Loucy (cell line): Measurements from ENCODE around the gene PSMB9.

Experiments
- EZH2phosphoT487 ChIP-seq: fragments of 200-600 bp; IDR thresholded peaks from 2 replicates; pipeline ENCODE4 v1.6.1; 2018; ENCODE audit warnings: antibody characterized with exemption, mild to moderate bottlenecking, moderate library complexity, borderline replicate concordance
- TF ChIP-seq, protein P1 (sequence below): fragments of 200-600 bp; sonication (generic); conservative IDR thresholded peaks from 2 replicates; pipeline ENCODE4 v1.5.1; 2014; ENCODE audit warnings: mild to moderate bottlenecking, antibody characterized with exemption, low read length

DNA sequence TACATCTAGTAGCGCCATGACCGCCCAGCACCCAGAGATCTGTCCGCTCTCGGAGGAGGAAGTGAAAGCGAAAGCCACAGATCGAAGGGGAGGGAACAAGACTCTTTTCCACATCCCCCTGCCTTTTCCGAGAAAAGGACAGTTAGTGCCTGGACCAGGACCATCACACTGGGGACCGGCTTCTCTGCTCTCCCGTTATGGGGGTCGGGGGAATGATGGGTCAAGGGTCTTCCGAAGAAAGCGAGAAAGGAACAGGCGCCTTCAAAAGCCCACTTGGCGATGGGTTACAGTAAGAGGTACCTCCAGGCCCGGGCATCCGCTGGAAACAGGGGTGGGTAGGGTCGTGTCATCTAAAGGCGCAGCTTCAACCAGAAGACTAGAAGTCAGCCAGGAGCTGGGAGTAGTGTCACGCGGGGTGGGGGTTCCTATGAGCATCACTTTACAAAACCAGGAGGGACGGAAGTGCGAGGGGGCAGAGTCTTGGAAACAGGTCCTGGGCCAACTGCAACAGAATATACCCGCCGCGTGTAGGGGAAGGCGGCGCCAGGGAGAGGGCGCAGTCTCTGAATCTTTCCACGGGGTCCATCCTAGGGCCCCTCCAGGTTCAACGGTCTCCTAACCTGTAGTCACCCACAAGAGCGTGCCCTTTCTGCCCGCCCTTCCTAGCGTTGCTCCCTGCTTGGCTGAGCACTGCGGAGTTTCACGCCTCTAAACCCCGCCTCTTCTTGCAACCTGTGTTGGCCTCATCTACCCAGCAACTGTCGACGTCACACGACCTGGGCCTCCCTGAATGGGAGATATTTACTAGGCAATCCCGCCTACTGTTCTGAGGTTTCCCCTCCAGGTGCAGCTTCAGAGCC, 9.8 kb upstream of the PSMB9 start, which contains the start of gene PSMB8:
- TF ChIP-seq, protein P1, sequence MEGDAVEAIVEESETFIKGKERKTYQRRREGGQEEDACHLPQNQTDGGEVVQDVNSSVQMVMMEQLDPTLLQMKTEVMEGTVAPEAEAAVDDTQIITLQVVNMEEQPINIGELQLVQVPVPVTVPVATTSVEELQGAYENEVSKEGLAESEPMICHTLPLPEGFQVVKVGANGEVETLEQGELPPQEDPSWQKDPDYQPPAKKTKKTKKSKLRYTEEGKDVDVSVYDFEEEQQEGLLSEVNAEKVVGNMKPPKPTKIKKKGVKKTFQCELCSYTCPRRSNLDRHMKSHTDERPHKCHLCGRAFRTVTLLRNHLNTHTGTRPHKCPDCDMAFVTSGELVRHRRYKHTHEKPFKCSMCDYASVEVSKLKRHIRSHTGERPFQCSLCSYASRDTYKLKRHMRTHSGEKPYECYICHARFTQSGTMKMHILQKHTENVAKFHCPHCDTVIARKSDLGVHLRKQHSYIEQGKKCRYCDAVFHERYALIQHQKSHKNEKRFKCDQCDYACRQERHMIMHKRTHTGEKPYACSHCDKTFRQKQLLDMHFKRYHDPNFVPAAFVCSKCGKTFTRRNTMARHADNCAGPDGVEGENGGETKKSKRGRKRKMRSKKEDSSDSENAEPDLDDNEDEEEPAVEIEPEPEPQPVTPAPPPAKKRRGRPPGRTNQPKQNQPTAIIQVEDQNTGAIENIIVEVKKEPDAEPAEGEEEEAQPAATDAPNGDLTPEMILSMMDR = no peak; the same call in 1 of the 2 replicates
- no peak for TF ChIP-seq EZH2phosphoT487
